Measurements from ENCODE around the gene RAX2. TPM values are rescaled to one million over a fixed set of nuclear protein-coding genes. Genes with fewer than 3 reads are reported as not detected.

The RAX2 gene
- total and polyA plus RNA-seq, 2 of the 8 experiments (the other 6 are each of a cell fraction or from before 2014, with no cell fraction given): 0.08 TPM; not detected in 1

- TF ChIP-seq, protein P1, sequence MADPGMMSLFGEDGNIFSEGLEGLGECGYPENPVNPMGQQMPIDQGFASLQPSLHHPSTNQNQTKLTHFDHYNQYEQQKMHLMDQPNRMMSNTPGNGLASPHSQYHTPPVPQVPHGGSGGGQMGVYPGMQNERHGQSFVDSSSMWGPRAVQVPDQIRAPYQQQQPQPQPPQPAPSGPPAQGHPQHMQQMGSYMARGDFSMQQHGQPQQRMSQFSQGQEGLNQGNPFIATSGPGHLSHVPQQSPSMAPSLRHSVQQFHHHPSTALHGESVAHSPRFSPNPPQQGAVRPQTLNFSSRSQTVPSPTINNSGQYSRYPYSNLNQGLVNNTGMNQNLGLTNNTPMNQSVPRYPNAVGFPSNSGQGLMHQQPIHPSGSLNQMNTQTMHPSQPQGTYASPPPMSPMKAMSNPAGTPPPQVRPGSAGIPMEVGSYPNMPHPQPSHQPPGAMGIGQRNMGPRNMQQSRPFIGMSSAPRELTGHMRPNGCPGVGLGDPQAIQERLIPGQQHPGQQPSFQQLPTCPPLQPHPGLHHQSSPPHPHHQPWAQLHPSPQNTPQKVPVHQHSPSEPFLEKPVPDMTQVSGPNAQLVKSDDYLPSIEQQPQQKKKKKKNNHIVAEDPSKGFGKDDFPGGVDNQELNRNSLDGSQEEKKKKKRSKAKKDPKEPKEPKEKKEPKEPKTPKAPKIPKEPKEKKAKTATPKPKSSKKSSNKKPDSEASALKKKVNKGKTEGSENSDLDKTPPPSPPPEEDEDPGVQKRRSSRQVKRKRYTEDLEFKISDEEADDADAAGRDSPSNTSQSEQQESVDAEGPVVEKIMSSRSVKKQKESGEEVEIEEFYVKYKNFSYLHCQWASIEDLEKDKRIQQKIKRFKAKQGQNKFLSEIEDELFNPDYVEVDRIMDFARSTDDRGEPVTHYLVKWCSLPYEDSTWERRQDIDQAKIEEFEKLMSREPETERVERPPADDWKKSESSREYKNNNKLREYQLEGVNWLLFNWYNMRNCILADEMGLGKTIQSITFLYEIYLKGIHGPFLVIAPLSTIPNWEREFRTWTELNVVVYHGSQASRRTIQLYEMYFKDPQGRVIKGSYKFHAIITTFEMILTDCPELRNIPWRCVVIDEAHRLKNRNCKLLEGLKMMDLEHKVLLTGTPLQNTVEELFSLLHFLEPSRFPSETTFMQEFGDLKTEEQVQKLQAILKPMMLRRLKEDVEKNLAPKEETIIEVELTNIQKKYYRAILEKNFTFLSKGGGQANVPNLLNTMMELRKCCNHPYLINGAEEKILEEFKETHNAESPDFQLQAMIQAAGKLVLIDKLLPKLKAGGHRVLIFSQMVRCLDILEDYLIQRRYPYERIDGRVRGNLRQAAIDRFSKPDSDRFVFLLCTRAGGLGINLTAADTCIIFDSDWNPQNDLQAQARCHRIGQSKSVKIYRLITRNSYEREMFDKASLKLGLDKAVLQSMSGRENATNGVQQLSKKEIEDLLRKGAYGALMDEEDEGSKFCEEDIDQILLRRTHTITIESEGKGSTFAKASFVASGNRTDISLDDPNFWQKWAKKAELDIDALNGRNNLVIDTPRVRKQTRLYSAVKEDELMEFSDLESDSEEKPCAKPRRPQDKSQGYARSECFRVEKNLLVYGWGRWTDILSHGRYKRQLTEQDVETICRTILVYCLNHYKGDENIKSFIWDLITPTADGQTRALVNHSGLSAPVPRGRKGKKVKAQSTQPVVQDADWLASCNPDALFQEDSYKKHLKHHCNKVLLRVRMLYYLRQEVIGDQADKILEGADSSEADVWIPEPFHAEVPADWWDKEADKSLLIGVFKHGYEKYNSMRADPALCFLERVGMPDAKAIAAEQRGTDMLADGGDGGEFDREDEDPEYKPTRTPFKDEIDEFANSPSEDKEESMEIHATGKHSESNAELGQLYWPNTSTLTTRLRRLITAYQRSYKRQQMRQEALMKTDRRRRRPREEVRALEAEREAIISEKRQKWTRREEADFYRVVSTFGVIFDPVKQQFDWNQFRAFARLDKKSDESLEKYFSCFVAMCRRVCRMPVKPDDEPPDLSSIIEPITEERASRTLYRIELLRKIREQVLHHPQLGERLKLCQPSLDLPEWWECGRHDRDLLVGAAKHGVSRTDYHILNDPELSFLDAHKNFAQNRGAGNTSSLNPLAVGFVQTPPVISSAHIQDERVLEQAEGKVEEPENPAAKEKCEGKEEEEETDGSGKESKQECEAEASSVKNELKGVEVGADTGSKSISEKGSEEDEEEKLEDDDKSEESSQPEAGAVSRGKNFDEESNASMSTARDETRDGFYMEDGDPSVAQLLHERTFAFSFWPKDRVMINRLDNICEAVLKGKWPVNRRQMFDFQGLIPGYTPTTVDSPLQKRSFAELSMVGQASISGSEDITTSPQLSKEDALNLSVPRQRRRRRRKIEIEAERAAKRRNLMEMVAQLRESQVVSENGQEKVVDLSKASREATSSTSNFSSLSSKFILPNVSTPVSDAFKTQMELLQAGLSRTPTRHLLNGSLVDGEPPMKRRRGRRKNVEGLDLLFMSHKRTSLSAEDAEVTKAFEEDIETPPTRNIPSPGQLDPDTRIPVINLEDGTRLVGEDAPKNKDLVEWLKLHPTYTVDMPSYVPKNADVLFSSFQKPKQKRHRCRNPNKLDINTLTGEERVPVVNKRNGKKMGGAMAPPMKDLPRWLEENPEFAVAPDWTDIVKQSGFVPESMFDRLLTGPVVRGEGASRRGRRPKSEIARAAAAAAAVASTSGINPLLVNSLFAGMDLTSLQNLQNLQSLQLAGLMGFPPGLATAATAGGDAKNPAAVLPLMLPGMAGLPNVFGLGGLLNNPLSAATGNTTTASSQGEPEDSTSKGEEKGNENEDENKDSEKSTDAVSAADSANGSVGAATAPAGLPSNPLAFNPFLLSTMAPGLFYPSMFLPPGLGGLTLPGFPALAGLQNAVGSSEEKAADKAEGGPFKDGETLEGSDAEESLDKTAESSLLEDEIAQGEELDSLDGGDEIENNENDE (IDR thresholded peaks at IDR 0.05; ENCODE audit: insufficient replicate concordance, low read length): no peak
- no peak for TF ChIP-seq CEBPB (IDR thresholded peaks at IDR 0.05; ENCODE audit: low read depth, low read length)
- no peak for TF ChIP-seq EP300 (IDR thresholded peaks at IDR 0.05; ENCODE audit: borderline replicate concordance in 1 of 2, low read depth in 2 of 2, low read length in 2 of 2)
Observed at GRCh38 chr19:3813473-3814392, 41.7 kb upstream of the RAX2 start (continued).
